ENCODE results near the gene VAV3. TPM values are rescaled to one million over a fixed set of nuclear protein-coding genes. Genes with fewer than 3 reads are reported as not detected.

Gene VAV3
- total RNA-seq, 4 donors from 2014 or later: 0.33 to 12.1 (median 0.47) TPM

DNA sequence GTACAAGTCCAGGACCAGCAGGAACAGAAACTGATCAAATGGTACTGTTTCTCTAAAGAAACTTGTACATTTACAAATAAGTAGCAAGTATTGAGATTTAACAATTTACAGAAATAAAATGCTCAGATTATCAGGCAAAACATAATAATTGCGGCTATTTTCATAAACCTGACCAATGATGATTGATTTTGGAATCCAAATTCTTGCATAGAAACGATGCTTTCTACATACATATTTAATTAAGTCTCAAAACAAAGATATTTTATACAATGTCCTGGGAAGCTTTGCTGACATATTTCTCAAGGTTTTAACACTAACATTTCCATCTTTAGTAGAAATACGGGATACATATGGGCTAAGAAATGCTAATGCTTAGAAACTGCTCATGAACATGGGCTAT is 157.1 kb downstream of the VAV3 start:
- H3K27me3 ChIP-seq: no peaks in the 10 kb centered on the region
- no peaks in the 10 kb centered on the region for H3K4me1 ChIP-seq
- H3K9me3 ChIP-seq: no peaks in the 10 kb centered on the region
- no peak overlapping the region for H3K4me3 ChIP-seq
- no peak overlapping the region for H3K27ac ChIP-seq
- ATAC-seq: no peak
- intact Hi-C loops (cut with DNase I; ENCODE audit: low total_unique reads) (no loop called here), in situ Hi-C loops (cut with MboI; ENCODE audit: low sequenced_read_pairs in 4 of 4) (no loop called here)
- DNase-seq: no peak
- no peaks in the 10 kb centered on the region for H3K36me3 ChIP-seq
- TF ChIP-seq POLR2A (IDR thresholded peaks at IDR 0.05) (no peak), CTCF (IDR thresholded peaks at IDR 0.05 in 4 of 5, conservative IDR thresholded peaks at IDR 0.05 in 1 of 5) (no peak)

DNA sequence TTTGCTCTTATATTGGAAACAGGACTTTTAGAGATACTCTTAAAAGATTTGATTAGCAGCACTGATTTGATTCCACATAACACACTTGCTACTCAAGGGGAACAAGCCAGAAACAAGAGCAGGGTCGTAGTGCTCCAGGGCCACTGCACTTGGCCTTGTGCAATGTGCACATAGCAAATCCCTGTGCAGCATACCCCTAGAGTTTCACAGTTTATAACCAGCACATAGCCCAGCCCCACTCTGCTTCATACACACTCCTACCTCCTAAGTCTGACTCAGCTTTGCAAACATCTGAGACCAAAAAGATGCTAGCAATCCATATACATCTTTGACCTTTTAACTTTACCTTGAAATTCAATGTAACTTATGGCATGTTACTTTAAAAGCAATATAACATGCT is 157.6 kb downstream of the VAV3 start:
- H3K27me3 ChIP-seq: no peaks in the 10 kb centered on the region
- H3K4me3 ChIP-seq: no peak overlapping the region
- ATAC-seq (no peak), DNase-seq (no peak)
- H3K4me1 ChIP-seq: no peaks in the 10 kb centered on the region
- no peaks in the 10 kb centered on the region for H3K9me3 ChIP-seq
- in situ Hi-C loops (cut with MboI; ENCODE audit: low sequenced_read_pairs in 4 of 4) (no loop called here), intact Hi-C loops (cut with DNase I; ENCODE audit: low total_unique reads) (no loop called here)
- TF ChIP-seq POLR2A (IDR thresholded peaks at IDR 0.05) (no peak), CTCF (IDR thresholded peaks at IDR 0.05 in 4 of 5, conservative IDR thresholded peaks at IDR 0.05 in 1 of 5) (no peak)
- H3K36me3 ChIP-seq: no peaks in the 10 kb centered on the region
- no peak overlapping the region for H3K27ac ChIP-seq

- ATAC-seq: no peak
- Histone ChIP-seq H3K27me3 (no peaks in the 10 kb centered on the region), H3K4me3 (no peak overlapping the region), H3K4me1 (no peaks in the 10 kb centered on the region), H3K27ac (no peak overlapping the region), H3K9me3 (no peaks in the 10 kb centered on the region), H3K36me3 (no peaks in the 10 kb centered on the region)
- no peak for DNase-seq
- in situ Hi-C loops (cut with MboI; ENCODE audit: low sequenced_read_pairs in 4 of 4): no loop called here
- TF ChIP-seq POLR2A (IDR thresholded peaks at IDR 0.05) (no peak), CTCF (IDR thresholded peaks at IDR 0.05 in 4 of 5, conservative IDR thresholded peaks at IDR 0.05 in 1 of 5) (no peak)
- intact Hi-C loops (cut with DNase I; ENCODE audit: low total_unique reads): no loop called here
Measured at GRCh38 chr1:107806902-107807301, 158.1 kb downstream of the VAV3 start.

GRCh38 chr1:107804741-107805140 is 160.2 kb downstream of the VAV3 start:
- in situ Hi-C loops (cut with MboI; ENCODE audit: low sequenced_read_pairs in 4 of 4): no loop called here
- no peaks in the 10 kb centered on the region for H3K36me3 ChIP-seq
- no peaks in the 10 kb centered on the region for H3K9me3 ChIP-seq
- ATAC-seq (no peak), DNase-seq (no peak)
- H3K4me1 ChIP-seq: no peaks in the 10 kb centered on the region
- H3K4me3 ChIP-seq: no peak overlapping the region
- no peak for TF ChIP-seq POLR2A (IDR thresholded peaks at IDR 0.05)
- no peak for TF ChIP-seq CTCF (IDR thresholded peaks at IDR 0.05 in 4 of 5, conservative IDR thresholded peaks at IDR 0.05 in 1 of 5)
- no peak overlapping the region for H3K27ac ChIP-seq
- no peaks in the 10 kb centered on the region for H3K27me3 ChIP-seq
- intact Hi-C loops (cut with DNase I; ENCODE audit: low total_unique reads): no loop called here

- intact Hi-C loops (cut with DNase I; ENCODE audit: low total_unique reads): no loop called here
- in situ Hi-C loops (cut with MboI; ENCODE audit: low sequenced_read_pairs in 4 of 4): no loop called here
- ATAC-seq: no peak
- TF ChIP-seq POLR2A (IDR thresholded peaks at IDR 0.05) (no peak), CTCF (IDR thresholded peaks at IDR 0.05 in 4 of 5, conservative IDR thresholded peaks at IDR 0.05 in 1 of 5) (no peak)
- DNase-seq: no peak
- no peaks in the 10 kb centered on the region for H3K36me3 ChIP-seq
- H3K4me1 ChIP-seq: no peaks in the 10 kb centered on the region
- no peaks in the 10 kb centered on the region for H3K27me3 ChIP-seq
- no peak overlapping the region for H3K4me3 ChIP-seq
- no peak overlapping the region for H3K27ac ChIP-seq
- no peaks in the 10 kb centered on the region for H3K9me3 ChIP-seq
Measured at GRCh38 chr1:107804134-107804533, 160.8 kb downstream of the VAV3 start.

Data from gastrocnemius medialis (tissue), 4 donors.